Activated T-cell treated with anti-CD3 and anti-CD28 coated beads, Interleukin-2, amount 50 U/mL, for 72 hours (primary cell): ENCODE measurements around the gene GSS. TPM values are rescaled to one million over a fixed set of nuclear protein-coding genes. Genes with fewer than 3 reads are reported as not detected.
A peak's percentile ranks its signal among the peaks of the same experiment; 100 is the strongest.
"Not testable (repeated sequence)": the region's sequence is repeated elsewhere in the genome, so short reads cannot be mapped to it uniquely, and the experiment has no call there.

Experiments used
- ATAC-seq, 2 donors: fragments of 150-1000 bp; cut with Tn5 transposase; replicated peaks in 1 of 2; 2 replicates each; pipeline ENCODE4 v1.10.0; 2021; ENCODE audit warnings: moderate library complexity in 2 of 2, mild to moderate bottlenecking in 1 of 2
- DNase-seq, 2 donors: peaks; one replicate each; pipeline ENCODE4 v3.0.0; 2021 to 2022; ENCODE audit warnings: mixed read lengths in 1 of 2
- H3K27ac Mint-ChIP-seq: one replicate; pipeline ENCODE4 v1.8.0; 2022; ENCODE audit warnings: mild to moderate bottlenecking, moderate library complexity, mixed read lengths
- H3K27me3 Mint-ChIP-seq: one replicate; pipeline ENCODE4 v1.8.0; 2022; ENCODE audit warnings: low read depth, mixed read lengths
- H3K36me3 Mint-ChIP-seq, 2 donors: one replicate each; pipeline ENCODE4 v1.8.0; 2022; ENCODE audit warnings: mixed read lengths in 2 of 2, mild to moderate bottlenecking in 1 of 2; ENCODE audit not compliant: insufficient read depth in 2 of 2
- H3K4me1 Mint-ChIP-seq: one replicate; pipeline ENCODE4 v1.8.0; 2022; ENCODE audit warnings: low read depth, mixed read lengths
- H3K4me3 Mint-ChIP-seq, 2 donors: one replicate each; pipeline ENCODE4 v1.8.0; 2022; ENCODE audit warnings: mild to moderate bottlenecking in 2 of 2, mixed read lengths in 2 of 2, moderate library complexity in 2 of 2
- H3K9me3 Mint-ChIP-seq, 2 donors: one replicate each; pipeline ENCODE4 v1.8.0; 2022; ENCODE audit warnings: mixed read lengths in 2 of 2
- total RNA-seq, 2 donors: library from RNA; stranded (reverse); gene quantifications; one replicate each; pipeline ENCODE4 v1.2.3, GENCODE V29; 2022

GSS gene
- total RNA-seq, 2 donors from 2014 or later: 60.6 to 66.0 TPM

- ATAC-seq (no peak), DNase-seq (no peak)
- Mint-ChIP-seq H3K4me1 (peaks cover 47% of the 10 kb centered on the region), H3K4me3 (no peak overlapping the region), H3K27ac (no peak overlapping the region), H3K27me3 (no peaks in the 10 kb centered on the region), H3K9me3 (peaks cover 7% of the 10 kb centered on the region in 2 donors), H3K36me3 (peaks cover 13 to 19% of the 10 kb centered on the region in 2 donors)
Measured at GRCh38 chr20:34916774-34917354, 38.7 kb downstream of the GSS start.

- no peak overlapping the region for H3K4me3 Mint-ChIP-seq
- no peak overlapping the region for H3K27ac Mint-ChIP-seq
- H3K36me3 Mint-ChIP-seq: peaks cover 13 to 19% of the 10 kb centered on the region in 2 donors
Measured at GRCh38 chr20:34915749-34916455, 39.7 kb downstream of the GSS start.

GRCh38 chr20:34915131-34915530, 40.5 kb downstream of the GSS start:
- Mint-ChIP-seq H3K9me3 (peaks cover 3 to 5% of the 10 kb centered on the region in 2 donors), H3K4me3 (no peak overlapping the region), H3K27me3 (no peaks in the 10 kb centered on the region), H3K4me1 (peaks cover 31% of the 10 kb centered on the region), H3K36me3 (peaks cover 8 to 13% of the 10 kb centered on the region in 2 donors), H3K27ac (no peak overlapping the region)
- ATAC-seq: no peak
- DNase-seq: no peak

More at GRCh38 chr20:34915749-34916455, 39.7 kb downstream of the GSS start:
- ATAC-seq (no peak), DNase-seq (no peak)
- Mint-ChIP-seq H3K27me3 (no peaks in the 10 kb centered on the region), H3K9me3 (peaks cover 7% of the 10 kb centered on the region in 2 donors), H3K4me1 (peaks cover 38% of the 10 kb centered on the region)

- Mint-ChIP-seq H3K36me3 (no peaks in the 10 kb centered on the region), H3K4me1 (peaks cover 21% of the 10 kb centered on the region), H3K4me3 (no peak overlapping the region), H3K27ac (no peak overlapping the region), H3K27me3 (no peaks in the 10 kb centered on the region), H3K9me3 (no peaks in the 10 kb centered on the region)
- ATAC-seq: no peak
- no peak for DNase-seq
Measured at GRCh38 chr20:34907616-34908469, 47.8 kb downstream of the GSS start.

GRCh38 chr20:34904202-34904621, 51.4 kb downstream of the GSS start:
- Mint-ChIP-seq H3K27ac (peak overlapping the region; percentile 17), H3K27me3 (no peaks in the 10 kb centered on the region)

GRCh38 chr20:34898731-34899130, 56.9 kb downstream of the GSS start:
- ATAC-seq, H3K27ac Mint-ChIP-seq, H3K27me3 Mint-ChIP-seq, H3K9me3 Mint-ChIP-seq, DNase-seq, H3K4me1 Mint-ChIP-seq, H3K36me3 Mint-ChIP-seq, H3K4me3 Mint-ChIP-seq: not testable (repeated sequence)

More at GRCh38 chr20:34904202-34904621, 51.4 kb downstream of the GSS start:
- ATAC-seq: no peak
- no peak for DNase-seq
- peaks cover 21% of the 10 kb centered on the region for H3K4me1 Mint-ChIP-seq
- H3K9me3 Mint-ChIP-seq: no peaks in the 10 kb centered on the region
- H3K4me3 Mint-ChIP-seq: no peak overlapping the region
- H3K36me3 Mint-ChIP-seq: peaks cover 0 to 3% of the 10 kb centered on the region in 2 donors

- not testable (repeated sequence) for H3K4me3 Mint-ChIP-seq, ATAC-seq, H3K27ac Mint-ChIP-seq, H3K4me1 Mint-ChIP-seq, H3K9me3 Mint-ChIP-seq, H3K27me3 Mint-ChIP-seq, H3K36me3 Mint-ChIP-seq, DNase-seq
Measured at GRCh38 chr20:34898129-34898528, 57.5 kb downstream of the GSS start.

- H3K4me3 Mint-ChIP-seq: no peak overlapping the region
- ATAC-seq (no peak), DNase-seq (no peak)
- H3K27ac Mint-ChIP-seq: no peak overlapping the region
- H3K9me3 Mint-ChIP-seq: no peaks in the 10 kb centered on the region
- no peaks in the 10 kb centered on the region for H3K27me3 Mint-ChIP-seq
- H3K4me1 Mint-ChIP-seq: peaks cover 22% of the 10 kb centered on the region
- peaks cover 5 to 7% of the 10 kb centered on the region in 2 donors for H3K36me3 Mint-ChIP-seq
Measured at GRCh38 chr20:34896086-34896621, 59.5 kb downstream of the GSS start.

GRCh38 chr20:34895465-34895864, 60.1 kb downstream of the GSS start:
- no peak overlapping the region for H3K4me3 Mint-ChIP-seq
- no peak overlapping the region for H3K27ac Mint-ChIP-seq
- peaks cover 5% of the 10 kb centered on the region in 2 donors for H3K36me3 Mint-ChIP-seq
- peaks cover 29% of the 10 kb centered on the region for H3K4me1 Mint-ChIP-seq
- DNase-seq (no peak), ATAC-seq (no peak)
- H3K9me3 Mint-ChIP-seq: no peaks in the 10 kb centered on the region
- no peaks in the 10 kb centered on the region for H3K27me3 Mint-ChIP-seq

- Mint-ChIP-seq H3K36me3 (peaks cover 5% of the 10 kb centered on the region in 2 donors), H3K9me3 (no peaks in the 10 kb centered on the region), H3K4me1 (peaks cover 35% of the 10 kb centered on the region), H3K27me3 (no peaks in the 10 kb centered on the region), H3K27ac (no peak overlapping the region), H3K4me3 (no peak overlapping the region)
- ATAC-seq (no peak), DNase-seq (no peak)
Measured at GRCh38 chr20:34894723-34895122, 60.9 kb downstream of the GSS start.

- H3K36me3 Mint-ChIP-seq: peaks cover 10 to 11% of the 10 kb centered on the region in 2 donors
- peaks cover 0 to 3% of the 10 kb centered on the region in 2 donors for H3K9me3 Mint-ChIP-seq
- H3K4me3 Mint-ChIP-seq: peak overlapping the region in 1 of 2 donors; percentile 43
Measured at GRCh38 chr20:34892671-34893070, 62.9 kb downstream of the GSS start.

GRCh38 chr20:34891166-34892062, 64.2 kb downstream of the GSS start:
- Mint-ChIP-seq H3K36me3 (peaks cover 9 to 11% of the 10 kb centered on the region in 2 donors), H3K4me3 (peak overlapping the region; percentile 43 to 58), H3K27me3 (no peaks in the 10 kb centered on the region), H3K4me1 (peaks cover 42% of the 10 kb centered on the region), H3K9me3 (peaks cover 0 to 3% of the 10 kb centered on the region in 2 donors), H3K27ac (peak overlapping the region; percentile 40)
- peak; percentile 95 to 96 for ATAC-seq
- DNase-seq: peak; percentile 46 to 55

More at GRCh38 chr20:34892671-34893070, 62.9 kb downstream of the GSS start:
- Mint-ChIP-seq H3K27me3 (no peaks in the 10 kb centered on the region), H3K27ac (peak overlapping the region; percentile 40), H3K4me1 (peaks cover 42% of the 10 kb centered on the region)
- no peak for DNase-seq
- no peak for ATAC-seq
